ENCODE measurements around the gene MAP4K1.

The MAP4K1 gene

GRCh38 chr19:38644719-38645118 lies 27.0 kb upstream of the MAP4K1 start:
- no peak for TF ChIP-seq CTCF (conservative IDR thresholded peaks at IDR 0.05; ENCODE audit: low read depth, low read length)
- no peak overlapping the region for H3K4me3 ChIP-seq (ENCODE audit: low read depth, low read length)
- DNase-seq (ENCODE audit: low read depth): no peak

- no peak for TF ChIP-seq CTCF (conservative IDR thresholded peaks at IDR 0.05; ENCODE audit: low read depth, low read length)
- H3K4me3 ChIP-seq (ENCODE audit: low read depth, low read length): no peak overlapping the region
- no peak for DNase-seq (ENCODE audit: low read depth)
These were observed 24.4 kb upstream of the MAP4K1 start for GRCh38 chr19:38642176-38642575.

GRCh38 chr19:38640368-38640767 lies 22.6 kb upstream of the MAP4K1 start:
- no peak overlapping the region for H3K4me3 ChIP-seq (ENCODE audit: low read depth, low read length)
- TF ChIP-seq CTCF (conservative IDR thresholded peaks at IDR 0.05; ENCODE audit: low read depth, low read length): no peak
- no peak for DNase-seq (ENCODE audit: low read depth)

- no peak for DNase-seq (ENCODE audit: low read depth)
- no peak for TF ChIP-seq CTCF (conservative IDR thresholded peaks at IDR 0.05; ENCODE audit: low read depth, low read length)
- no peak overlapping the region for H3K4me3 ChIP-seq (ENCODE audit: low read depth, low read length)
These were observed 21.9 kb upstream of the MAP4K1 start for GRCh38 chr19:38639679-38640078.

GRCh38 chr19:38638461-38638860 lies 20.7 kb upstream of the MAP4K1 start:
- no peak for DNase-seq (ENCODE audit: low read depth)
- H3K4me3 ChIP-seq (ENCODE audit: low read depth, low read length): no peak overlapping the region
- TF ChIP-seq CTCF (conservative IDR thresholded peaks at IDR 0.05; ENCODE audit: low read depth, low read length): no peak

GRCh38 chr19:38635483-38636399 lies 18.0 kb upstream of the MAP4K1 start:
- no peak for TF ChIP-seq CTCF (conservative IDR thresholded peaks at IDR 0.05; ENCODE audit: low read depth, low read length)
- H3K4me3 ChIP-seq (ENCODE audit: low read depth, low read length): no peak overlapping the region
- DNase-seq (ENCODE audit: low read depth): no peak

Data from choroid plexus epithelial cell (primary cell).